Amniotic epithelial cell (primary cell): ENCODE measurements around the gene FAM118A.
"Not testable (repeated sequence)": the region's sequence is repeated elsewhere in the genome, so short reads cannot be mapped to it uniquely, and the experiment has no call there.

Source experiments
- DNase-seq: peaks from one replicate; pipeline ENCODE4 v3.0.0-alpha.2; 2010; ENCODE audit warnings: low read depth

Gene FAM118A

DNA sequence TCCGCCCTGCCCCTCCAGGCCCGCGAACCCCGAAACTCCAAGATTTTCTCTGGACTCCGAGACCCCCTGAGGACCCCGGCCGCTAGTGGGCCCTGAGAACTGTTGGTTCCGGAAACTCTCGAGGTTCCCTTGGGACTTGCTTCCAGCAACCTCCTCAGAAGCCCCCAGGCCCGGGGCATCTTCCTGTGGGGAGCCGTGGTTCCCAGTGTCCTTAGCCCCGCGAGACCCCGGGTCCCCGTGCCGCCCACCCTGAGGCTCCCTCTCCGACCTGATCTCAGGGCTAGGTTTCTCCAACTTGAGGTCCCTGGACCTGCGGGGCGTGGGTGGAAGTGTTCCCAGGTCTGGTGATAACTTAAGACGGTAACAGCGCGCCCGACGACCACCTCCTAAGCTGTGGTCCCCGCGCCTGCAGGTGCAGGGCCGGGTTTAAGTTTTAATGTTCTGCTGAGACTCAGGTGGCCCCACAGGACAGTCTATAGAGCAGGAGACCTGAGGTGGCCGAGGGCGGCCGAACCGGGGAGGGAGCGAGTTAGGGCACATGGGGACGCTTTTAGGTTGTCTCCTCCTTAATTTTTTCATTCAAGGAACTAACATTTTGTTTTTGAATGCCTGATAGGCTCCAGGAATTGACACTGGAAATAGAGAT is 720 bp downstream of the FAM118A start:
- no peak for DNase-seq

DNA sequence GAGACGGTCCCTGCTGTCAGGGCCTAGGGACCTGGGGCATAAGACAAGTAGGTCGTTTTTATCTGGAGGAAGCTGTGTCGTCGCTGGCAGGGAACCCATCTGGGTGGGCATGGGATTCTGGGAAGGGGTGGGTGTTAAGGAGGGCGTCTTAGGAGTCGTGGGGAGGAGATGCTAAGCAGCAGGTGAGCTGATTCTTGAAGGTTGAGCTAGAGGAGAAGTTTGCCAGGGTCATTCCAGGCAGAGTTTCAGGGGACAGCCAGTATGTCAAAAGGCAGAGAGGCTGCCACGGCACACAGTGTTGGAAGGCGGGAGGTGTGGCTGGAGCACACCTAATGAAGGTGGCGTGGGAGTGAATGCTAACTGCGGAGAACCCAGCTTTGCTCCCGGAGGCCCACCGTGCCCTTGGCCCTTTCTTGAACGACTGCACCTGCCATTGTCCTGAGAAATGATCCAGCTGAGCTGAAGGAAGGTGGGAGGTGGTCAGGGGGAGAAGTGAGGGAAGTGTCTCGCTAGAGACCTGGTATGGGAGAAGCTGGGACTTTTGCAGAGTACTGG is 1.3 kb downstream of the FAM118A start:
- no peak for DNase-seq

DNA sequence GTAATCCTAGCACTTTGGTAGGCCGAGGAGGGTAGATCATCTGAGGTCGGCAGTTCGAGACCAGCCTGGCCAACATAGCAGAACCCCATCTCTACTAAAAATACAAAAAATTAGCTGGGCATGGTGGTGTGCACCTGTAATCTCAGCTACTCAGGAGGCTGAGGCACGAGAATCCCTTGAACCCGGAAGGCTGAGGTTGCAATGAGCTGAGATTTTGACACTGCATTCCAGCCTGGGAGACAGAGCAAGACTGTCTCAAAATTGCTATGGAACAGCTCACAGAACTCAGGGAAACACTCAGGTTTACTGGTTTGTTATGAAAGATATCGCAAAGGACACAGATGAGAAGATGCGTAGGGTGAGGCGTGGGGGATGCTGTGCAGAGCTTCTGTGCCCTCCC is 2.7 kb downstream of the FAM118A start:
- DNase-seq: no peak

DNA sequence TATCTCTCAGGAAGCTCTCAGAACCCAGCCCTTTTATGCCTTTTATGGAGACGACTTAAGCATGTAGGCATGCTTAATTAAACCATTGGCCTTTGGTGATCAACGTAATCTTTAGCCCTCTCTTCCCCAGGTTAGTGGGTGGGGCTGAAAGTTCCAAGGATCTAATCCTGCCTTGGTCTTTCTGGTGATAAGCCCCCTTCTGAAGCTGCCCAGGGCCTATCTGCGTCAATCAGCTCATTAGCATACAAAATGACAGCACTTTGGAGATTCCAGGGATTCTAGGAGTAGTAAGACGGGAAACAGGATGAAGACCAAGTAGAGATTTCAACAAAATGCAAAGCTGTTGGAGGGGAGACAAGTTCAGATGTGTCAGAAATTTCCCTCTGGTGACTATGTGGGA is 3.1 kb downstream of the FAM118A start:
- no peak for DNase-seq

DNA sequence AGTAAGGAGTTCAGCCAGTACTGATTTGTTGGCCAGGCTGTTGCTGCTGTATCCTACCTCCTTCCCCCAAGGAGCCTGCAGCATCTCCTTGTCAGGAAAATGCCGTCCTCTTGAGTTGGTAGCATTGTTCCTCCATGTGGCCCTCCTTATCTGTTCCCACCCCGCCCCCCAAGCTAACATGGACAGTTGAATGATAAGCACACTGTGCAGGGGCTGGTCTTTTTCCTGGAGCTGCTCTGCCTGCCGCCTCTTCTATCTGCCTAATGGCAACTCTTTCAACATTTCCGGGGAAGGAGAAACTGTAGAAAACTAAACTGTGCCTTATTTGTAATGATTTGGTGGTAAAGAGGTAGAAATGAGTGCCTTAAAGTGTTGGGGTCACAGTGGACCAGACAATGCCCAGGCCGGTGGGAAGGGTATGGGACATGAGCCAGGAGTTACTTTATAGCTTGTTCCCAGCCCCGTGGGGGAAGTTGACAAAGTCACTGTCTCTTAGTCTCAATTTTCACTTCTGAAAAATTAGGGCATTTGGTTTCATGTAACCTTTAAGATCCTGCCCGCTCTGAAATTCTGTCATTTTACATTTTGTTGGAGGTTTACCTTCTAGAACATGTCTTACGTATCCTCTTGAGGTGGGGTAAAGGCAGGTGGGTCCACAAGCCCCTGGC is 4.5 kb downstream of the FAM118A start:
- no peak for DNase-seq

DNA sequence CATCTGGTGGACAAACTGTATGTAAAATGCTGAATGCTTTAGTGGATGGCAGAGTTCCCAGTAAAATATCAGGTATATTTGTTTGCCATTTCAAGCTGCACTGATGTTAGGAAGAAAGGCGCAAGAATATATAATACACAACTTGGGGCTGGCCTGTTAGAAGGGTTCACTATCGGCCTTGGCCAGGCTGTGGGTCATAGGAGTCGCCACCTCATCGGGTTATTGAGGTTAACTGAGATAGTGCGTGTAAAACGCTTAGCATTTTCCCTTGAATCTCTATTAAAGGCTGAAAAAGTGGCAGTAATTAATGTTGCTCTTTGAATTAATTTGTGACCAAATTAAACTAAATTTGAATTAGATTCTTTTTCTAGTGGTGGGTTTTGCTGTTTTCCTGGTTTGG is 5.1 kb downstream of the FAM118A start:
- no peak for DNase-seq

DNA sequence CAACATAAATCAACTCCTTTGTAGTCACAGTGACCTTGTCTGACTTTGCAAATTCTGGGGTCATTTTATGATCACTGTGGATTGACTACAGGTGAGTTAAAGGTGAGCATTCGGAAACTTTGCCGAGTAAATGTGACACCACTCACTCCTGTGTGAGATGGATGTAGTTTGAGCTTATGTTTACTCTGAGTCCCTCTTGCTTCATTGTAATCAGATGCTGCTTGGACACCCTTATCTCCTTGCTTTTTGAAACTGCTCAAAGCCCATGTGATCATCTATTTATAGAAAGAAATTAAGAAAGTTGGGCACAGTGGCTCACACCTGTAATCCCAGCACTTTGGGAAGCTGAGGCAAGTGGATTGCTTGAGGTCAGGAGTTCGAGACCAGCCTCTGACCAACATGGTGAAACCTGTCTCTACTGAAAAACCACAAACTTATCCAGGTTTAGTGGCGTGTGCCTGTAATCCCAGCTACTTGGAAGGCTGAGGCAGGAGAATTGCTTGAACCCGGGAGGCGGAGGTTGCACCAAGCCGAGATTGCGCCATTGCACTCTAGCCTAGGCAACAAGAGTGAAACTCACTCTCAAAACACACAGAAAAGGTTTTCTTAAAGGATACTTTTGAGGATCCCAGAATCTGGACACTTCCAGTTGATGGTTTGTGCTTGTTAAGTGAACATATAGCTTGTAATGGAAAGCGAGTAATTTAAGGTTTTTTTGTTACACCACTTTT is 7.2 kb downstream of the FAM118A start:
- no peak for DNase-seq

DNA sequence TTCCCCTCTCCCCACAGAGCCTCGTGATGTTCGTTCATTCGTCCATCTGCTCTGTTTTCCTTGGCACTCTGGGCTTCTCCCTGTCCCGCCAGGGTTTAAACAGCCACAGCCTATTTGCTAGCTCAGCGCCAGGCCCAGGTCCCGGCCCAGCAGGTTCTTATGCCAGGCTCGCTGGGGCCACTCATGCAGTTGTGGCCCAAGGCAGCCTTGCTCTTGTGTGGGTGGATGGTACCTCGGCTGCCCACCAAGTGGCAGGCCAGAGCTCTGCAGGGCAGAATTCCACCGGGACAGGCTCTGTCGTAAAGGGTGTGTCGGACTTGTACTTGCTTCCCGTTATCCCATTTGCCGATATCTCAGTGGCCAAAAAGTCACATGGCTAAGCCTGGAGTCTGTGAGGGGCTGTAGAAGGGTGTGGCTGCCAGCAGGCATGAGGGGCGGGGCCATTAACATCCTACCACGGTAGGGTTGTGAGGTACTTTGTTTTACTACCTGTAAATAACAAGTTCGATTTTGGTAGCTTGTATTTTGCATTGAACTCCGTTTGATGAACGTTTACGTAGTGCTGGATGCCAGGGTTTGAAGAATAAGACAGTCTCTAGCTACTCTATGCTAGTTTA is 7.9 kb downstream of the FAM118A start:
- no peak for DNase-seq

DNA sequence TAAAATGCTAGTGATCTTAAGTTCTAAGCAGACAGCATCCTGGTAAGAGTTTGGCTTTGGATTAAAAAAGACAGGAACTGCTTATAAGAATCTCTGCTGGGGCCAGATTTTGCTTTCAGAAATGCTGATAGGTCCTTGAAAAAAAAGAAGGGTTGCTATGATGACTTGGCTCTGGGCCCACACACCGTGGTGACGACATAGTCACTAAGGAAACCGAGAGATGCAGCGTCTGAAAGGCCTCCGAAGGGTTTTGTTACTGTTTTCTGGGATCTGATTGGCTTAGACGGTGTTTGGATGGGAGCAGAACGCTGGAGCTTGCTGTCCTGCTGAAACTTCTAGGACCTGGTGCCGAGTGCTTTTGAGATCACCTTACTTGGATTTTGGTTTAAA is 8.4 kb downstream of the FAM118A start:
- DNase-seq: peak; percentile 86

DNA sequence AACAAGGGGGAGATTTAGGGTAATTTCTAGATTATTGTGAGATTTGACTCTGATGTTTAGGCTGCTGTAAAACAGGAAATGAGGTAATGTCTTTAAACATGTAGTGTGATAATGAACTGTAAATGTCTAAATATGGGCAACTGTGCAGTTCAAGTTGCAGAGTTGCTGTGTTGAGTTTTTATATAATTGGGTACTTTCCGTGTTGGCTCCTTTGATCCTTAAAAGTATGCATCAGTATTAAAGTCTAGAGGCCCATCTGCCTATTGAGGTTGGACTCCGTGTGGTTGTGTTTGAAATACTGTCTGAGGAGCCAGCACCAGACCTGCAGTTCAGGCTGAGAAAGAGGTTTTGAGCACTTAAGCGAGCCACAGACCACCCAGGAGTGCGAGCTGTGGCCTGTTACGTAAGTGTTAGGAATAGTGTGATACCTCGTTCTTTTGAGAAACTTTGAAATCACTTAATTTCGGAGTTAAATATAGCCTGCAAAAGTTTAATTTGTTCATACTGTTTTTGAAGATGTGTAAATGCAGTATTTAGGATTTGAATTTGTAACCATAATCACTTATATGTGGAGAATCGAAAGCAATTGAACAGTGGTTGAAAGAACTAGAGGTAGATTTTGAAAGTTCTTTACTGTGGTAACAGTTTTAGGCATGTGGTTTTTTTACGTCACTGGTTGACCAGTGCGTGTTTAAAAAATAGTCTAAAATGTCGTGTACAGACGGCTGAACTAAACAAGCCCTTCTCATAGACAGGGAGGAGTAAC is 9.0 kb downstream of the FAM118A start:
- DNase-seq: peak; percentile 51

DNA sequence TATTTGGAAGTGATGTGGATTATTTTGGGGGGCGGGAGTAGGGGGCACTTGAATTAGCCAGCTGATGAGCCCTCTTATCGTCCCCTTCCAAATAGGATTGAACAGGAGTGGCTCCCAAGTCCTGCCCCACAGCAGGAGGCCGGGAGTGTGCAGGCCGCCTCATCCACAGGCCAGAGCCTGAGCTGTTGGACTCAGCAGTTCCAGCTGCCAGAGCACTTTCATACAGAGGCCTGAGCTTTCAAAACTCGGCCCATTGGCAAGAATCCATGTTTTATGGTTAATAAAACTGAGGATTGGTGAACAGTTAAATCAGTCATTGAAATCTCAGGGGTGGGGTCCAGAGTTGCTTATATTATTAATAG is 9.6 kb downstream of the FAM118A start:
- DNase-seq: peak; percentile 10

DNA sequence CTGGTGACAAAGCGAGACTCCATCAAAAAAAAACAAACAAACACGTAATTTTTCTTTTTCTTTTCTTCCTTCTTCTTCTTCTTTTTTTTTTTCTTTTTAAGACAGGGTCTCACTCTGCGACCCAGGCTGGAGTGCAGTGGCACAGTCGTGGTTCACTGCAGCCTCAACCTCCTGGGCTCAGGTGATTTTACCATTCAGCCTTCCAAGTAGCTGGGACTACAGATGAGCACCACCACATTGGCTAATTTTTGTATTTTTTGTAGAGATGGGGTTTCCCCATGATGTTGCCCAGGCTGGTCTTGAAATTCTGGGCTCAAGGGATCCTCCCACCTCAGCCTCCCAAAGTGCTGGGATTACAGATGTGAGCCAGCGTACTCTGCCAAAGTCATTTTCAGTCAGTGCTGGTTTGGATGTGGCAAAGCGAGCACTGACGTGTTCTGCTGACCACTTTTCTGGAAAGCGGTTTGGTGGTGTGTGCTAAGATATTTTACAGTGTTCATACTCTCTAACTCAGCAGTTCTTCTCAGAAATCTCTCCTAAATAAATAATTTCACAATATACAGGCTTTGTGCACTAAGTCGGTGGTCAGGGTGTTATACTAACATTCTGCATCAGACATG is 10.7 kb downstream of the FAM118A start:
- DNase-seq: peak; percentile 44

DNA sequence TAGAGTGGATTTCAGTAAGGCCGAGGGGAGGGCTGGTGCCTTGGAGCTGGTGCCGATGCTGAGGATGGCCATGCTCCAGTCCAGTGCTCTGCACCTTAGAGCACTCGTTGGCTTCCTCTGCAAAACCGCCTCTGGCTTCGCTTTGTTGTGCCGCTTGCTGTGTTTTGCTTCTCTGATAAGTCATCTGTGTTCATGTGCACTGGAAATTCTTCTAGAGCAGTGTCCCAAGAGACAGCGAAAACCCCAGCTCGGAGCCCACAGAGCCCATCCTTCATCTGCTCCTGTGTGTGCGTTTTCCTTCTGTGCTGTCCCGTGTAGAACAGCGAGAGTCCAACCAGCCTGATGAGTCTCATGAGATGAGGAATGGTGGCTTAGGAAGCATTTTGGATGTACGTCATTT is 12.1 kb downstream of the FAM118A start:
- DNase-seq: no peak

DNA sequence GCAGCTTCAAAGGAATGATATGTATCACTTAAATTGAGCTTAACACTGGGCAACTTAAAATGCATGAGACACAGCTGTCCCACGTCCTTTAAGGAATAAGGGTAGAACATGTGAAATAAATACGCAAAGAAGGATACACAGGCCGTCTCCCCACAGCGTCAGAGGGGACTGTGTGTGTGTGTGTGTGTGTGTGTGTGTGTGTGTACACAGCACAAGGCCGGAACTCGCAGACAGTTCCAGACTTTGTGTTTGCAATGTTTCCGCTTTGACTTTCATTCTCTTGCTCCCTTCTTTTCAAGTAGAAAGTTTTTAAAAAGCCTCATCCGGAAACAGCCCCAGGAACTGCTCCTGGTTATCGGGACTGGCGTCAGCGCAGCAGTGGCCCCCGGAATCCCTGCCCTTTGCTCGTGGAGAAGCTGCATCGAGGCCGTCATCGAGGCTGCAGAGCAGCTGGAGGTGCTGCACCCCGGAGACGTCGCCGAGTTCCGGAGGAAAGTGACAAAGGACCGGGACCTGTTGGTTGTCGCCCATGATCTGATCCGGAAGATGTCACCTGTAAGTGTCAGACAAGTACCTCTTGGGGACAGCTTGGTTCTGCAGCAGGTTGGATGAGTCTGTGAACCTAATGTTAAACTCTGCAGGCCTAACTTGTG is 13.3 kb downstream of the FAM118A start:
- DNase-seq: no peak

DNA sequence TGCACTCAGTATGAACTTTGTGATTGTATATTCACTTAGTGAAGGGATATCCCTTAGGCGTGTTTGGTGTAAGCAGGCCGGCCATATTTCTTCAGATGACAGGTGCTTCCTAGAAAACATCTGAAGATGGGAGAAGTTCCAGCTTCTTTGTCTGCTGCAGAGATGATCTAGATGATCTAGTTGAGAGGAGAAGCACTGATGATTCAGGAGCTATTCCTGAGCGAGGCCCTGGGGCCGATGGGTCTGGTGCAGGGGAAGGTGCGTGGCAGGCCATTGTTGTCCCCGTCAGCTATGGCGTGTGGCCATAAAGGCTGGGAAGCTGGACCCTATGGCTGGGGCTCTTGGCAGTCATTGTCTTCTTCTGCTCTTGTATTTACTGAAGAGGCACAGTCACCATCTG is 14.0 kb downstream of the FAM118A start:
- DNase-seq: no peak

DNA sequence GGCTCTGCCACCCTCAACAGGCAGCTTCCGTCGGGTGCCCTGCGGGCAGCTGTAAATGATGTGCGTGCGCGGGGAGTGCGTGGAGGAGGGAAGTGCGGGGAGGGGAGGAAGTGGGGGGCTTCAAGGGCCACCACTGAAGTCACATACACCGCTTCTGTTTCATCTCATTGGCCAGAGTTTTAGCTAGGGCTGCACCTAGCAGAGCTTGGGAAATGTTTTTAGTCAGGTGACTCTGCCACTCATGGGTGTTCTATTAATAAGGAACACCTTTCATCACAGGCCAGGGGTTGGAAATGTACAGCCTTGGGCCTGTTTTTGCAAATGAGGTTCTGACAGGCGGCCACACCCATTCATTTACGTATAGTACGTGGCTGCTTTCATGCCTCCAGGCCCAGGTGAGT is 14.6 kb downstream of the FAM118A start:
- DNase-seq: no peak

DNA sequence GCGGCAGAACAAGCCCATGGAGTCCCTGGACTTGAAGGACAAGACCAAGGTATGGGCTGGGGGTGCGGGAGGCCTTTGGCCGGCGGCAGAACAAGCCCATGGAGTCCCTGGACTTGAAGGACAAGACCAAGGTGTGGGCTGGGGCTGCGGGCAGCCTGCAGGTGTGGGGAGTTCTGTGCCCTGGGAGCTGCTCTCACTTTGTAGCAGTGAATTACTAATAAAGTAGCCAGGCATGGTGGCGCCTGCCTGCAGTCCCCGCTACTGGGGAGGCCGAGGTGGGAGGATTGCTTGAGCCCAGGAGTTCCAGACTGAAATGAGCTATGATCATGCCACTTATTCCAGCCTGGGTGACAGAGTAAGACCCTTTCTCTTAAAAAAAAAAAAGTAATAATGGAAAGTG is 18.5 kb downstream of the FAM118A start:
- DNase-seq: not testable (repeated sequence)

DNA sequence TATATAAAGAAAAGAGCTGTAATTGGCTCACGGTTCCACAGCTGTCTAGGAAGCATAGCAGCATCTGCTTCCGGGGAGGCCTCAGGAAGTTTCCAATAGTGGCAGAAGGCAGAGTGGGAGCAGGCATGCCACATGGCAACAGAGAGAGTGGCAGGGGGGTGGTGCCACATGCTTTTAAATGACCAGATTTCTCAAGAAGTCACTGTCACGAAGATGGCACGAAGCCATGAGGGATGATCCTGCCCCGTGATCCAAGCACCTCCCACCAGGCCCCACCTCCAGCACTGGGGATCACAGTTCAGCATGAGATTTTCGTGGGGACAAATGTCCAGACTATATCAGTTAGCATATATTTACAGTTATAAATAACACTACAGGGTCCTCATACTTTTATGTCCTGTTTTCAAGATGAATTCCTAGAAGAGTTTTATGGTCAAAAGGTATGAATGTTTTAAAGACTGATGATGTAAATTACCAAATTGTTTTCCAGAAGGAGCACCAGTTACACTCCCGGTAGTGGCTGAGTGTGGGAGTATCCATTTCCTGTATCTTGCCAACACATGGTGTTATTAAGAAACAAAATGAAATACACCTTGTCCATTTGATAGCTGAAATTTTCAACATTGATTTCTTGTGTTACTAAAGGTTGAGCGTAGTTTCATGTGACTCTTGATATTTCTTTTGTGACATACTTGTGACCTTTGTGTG is 19.2 kb downstream of the FAM118A start:
- peak; percentile 33 for DNase-seq

DNA sequence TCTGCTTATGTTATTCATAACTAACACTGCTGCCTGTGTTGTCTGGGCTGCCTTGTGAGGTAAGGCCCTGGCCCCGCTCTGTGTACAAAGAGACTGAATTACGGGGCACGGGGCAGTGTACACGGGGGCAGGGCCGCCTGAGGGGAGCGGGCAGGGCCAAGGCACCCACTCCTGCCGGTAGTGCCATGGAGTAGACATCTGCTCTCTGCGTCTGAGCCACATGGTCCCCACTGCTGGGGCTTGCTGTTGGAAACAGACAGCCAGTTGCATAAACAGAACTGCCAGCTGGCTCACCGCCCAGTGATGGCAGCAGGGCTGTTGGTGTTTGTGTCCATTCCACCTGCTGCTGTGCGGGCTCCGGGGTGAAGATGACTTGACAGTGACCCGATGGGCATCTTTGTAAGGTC is 19.8 kb downstream of the FAM118A start:
- DNase-seq: no peak

DNA sequence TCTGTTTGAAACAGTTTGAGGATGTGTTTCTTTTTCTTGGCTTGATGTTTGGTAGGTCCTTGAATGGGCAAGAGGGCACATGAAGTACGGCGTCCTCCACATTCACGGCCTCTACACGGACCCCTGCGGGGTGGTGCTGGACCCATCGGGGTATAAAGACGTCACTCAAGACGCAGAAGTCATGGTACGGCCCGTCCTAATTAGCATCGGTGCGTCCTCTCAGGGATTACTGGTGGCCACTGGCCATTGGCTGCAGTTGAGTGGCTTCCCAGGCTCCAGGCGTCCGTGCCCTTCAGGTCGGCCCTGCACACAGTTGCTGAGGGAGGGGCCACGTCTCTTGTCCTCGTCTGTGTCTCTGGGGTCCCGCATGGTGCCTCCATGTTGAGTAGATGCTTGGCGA is 20.8 kb downstream of the FAM118A start:
- DNase-seq: no peak
